NCI-H2081 (cell line): ENCODE data around the gene EFNA3.

Source experiments
- DNase-seq, 2 experiments: peaks; one replicate each; lab custom pipeline; 2025; lab: John Stamatoyannopoulos, UW

EFNA3 gene

DNA sequence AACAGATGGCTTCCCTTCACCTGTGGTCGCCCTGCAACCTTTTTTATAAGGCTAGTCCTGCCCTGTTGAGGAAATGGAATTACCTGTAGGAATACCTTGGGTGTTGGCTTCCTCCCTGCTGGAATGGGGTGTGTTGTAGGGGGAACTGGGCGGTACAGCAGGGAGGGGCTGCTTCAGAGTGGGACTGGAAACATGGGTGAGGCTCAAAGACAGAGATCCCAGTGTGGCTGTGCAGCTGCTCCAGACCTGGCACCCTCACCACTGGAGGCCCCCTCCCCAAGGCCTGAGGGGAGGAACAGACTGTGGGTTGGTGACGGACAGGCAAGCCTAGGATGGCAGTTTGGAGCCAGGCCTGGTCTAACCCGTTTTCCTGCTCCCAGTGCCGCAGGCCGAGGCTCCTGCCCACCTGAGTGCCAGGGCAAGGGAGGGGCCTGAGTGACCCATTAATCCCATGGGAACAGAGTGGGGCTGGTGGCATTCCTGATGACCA, 4.5 kb downstream of the EFNA3 start:
- no peak for DNase-seq

DNA sequence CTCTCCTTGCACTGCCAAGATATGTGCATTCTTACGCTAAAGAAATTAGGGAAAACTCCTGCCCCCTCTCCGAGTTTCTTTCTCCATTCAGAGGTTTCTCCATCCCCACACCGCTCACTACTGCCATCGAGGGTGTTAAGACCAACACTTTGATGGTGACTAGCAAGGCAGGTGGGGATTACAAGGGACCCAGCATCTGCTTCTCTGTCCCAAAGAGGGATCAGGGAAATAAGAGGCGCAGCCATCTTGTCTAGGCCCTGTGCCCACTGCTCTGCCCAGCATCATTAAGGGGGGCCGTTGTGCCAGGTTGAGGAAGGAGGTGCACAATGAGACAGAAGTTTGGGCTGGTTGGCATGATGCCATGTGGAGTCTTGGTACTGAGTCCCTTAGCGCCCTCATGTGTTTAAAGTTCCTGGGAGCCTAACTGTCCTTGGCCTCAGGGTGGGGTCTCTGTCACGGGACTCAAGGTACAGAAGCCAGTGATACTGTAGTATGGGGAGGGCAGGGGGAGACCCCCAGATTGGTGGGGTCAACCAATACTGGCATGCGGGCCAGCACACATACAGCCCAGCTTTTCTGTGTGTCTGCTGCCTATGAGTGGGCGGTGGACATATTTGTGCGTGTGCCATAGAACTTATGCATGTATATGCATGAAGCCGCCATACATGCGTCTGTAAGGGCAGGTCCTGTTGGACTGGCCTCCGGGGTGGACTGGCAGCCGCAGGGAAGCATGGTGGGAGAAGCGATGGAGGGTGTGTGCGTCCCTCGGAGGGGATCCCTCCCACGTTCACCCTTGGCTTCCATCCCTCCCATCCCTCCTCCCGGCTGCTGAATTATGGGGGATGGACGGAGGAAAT, 5.5 kb downstream of the EFNA3 start:
- DNase-seq: peak; percentile 30 to 69

DNA sequence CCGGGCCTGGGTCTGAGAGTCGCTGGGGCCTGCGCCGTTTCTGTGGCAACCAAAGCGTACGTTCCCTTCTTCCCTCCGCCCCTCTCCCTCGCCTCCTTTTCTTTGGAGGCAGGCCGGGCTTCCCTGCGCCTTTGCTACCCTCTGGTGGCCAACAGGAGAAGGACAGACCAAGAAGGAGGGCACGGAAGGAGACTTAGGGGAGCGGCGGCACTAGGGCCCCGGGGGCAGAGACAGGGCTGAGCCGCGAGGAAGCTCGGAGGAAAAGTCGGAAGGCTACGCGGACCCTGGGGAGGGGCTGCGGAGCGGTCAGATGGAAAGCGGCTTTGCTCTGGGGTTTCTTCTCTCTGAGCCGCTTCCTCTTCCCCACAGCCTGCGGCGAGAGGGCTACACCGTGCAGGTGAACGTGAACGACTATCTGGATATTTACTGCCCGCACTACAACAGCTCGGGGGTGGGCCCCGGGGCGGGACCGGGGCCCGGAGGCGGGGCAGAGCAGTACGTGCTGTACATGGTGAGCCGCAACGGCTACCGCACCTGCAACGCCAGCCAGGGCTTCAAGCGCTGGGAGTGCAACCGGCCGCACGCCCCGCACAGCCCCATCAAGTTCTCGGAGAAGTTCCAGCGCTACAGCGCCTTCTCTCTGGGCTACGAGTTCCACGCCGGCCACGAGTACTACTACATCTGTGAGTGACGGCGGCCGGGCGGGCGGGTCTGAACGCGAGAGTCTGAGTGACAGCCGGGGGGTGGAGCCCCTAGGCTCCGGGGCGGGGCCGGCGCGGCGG, 6.3 kb downstream of the EFNA3 start:
- peak; percentile 95 to 97 for DNase-seq

DNA sequence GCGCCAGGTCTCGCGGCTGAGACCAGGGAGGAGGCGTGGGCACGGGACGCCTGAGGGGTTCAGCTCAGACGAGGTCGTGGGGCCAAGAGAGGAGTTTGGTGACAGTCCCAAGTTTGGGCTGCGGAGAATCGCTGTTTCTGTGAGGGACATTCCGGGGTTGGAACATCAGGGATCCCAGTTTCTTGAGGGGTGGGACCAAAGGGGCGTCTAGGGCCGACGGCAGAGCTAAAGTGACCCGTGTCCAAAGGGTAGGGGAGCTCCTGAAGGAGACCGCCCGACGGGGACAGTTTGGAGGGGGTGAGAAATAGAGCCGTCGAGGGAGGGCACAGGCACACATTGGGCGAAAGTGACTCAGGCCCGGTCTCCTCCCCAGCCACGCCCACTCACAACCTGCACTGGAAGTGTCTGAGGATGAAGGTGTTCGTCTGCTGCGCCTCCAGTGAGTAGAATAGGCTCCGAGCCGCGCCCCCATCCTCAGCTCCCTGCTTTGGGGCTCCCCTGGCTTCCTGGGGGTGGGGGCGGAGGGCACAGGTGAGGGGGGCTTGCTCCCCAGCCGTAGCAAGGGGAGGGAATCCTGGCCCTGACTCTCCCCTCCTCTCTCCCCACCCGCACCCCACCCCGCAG, 7.0 kb downstream of the EFNA3 start:
- DNase-seq: peak in 1 of 2 experiments; percentile 48

DNA sequence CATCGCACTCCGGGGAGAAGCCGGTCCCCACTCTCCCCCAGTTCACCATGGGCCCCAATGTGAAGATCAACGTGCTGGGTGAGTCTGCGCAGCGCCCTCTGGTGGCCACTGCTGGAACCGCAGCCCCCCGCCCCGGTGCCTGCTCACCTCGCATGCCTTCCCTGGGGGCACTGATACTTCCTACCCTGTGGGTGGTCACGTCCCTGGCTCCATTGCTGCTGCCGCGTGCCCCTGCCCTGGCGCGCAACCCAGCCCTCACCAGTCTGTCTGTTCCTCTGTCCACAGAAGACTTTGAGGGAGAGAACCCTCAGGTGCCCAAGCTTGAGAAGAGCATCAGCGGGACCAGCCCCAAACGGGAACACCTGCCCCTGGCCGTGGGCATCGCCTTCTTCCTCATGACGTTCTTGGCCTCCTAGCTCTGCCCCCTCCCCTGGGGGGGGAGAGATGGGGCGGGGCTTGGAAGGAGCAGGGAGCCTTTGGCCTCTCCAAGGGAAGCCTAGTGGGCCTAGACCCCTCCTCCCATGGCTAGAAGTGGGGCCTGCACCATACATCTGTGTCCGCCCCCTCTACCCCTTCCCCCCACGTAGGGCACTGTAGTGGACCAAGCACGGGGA, 7.6 kb downstream of the EFNA3 start:
- peak; percentile 77 to 78 for DNase-seq

GRCh38 chr1:155086856-155087535, 8.4 kb downstream of the EFNA3 start:
- DNase-seq: no peak

DNA sequence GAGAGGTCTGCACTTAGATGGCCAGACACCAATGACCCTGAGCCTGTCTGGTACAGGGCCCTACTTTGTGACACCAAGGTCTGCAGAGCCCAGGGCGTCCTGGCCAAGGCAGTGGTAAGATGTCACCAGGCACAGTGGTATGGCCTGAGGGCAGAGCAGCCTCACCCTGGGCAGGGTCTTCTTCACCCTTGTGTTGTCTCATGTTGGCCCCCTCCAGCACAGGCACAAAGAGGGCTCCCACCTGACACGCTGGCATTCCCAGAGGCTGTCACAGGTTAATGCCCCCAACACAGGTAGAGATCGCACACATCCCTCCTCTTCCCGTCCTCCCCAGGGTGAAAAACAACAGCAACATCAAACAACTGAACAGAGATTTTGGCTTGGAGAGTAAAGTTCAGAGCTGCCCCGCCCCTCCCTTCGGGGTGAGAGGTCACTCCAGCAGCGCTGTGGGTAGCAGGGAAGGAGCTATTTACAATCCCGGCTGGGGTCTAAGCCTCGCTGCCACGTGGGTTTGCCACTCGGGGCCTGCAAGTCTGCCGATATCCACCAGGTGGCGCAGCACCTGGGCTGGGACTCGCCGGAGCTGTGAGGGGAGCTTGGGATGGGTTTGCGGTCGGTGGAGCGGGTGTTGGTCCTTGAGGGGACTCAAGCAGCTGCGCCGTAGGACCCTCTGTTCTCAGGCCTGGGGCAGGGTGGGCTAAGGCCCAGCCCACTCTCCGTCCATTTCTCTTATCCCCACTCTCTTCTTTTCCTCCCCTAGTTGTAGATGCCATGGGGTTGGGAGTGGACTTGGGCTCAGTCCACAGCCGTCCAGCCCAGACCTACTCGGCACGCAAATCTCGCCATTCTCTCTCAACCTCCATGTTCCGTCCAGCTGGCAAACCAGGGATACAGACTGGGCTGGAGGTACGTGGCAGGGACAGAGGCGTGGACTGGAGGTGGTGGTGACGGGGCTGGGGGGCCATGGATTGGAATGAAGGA, 12.7 kb downstream of the EFNA3 start:
- peak; percentile 85 to 86 for DNase-seq

DNA sequence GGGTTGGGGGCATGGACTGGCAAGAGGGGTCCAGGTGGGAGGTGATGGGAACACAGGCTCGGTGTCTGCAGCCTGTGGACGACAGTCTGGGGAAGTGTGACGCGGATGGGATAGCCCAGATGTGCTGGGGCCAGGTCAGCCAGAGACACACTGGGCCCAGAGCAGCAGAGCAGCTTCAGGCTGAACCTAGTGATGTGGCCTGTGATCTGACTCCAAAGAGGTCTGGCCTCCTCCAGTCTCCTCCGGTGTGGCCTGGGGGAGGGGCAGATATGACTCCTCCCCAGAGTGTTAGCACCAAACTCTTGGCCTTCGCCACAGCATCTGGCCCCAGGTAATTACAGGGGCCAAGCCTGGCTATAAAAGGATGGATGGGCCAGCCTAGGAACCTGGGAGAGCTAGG, 13.5 kb downstream of the EFNA3 start:
- no peak for DNase-seq

DNA sequence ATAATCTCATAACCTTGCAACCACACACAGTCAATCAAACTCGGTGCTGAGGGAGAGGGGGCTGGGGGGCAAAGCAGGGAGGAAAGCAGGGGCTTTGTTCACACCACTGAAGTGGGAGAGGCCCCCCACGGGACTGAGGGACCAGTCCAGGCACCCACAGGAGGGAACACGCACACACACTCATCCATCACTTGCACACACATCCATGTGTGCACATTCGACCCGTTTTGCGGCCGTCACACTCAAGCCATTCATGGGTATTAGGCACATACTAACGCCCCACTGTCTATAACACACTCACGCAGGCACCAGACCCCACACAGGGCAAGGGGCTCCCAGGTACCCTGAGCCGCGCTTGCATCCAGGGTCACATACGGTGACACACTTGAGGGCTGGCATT, 14.0 kb downstream of the EFNA3 start:
- no peak for DNase-seq

GRCh38 chr1:155093911-155094621, 15.4 kb downstream of the EFNA3 start:
- peak; percentile 40 to 65 for DNase-seq

DNA sequence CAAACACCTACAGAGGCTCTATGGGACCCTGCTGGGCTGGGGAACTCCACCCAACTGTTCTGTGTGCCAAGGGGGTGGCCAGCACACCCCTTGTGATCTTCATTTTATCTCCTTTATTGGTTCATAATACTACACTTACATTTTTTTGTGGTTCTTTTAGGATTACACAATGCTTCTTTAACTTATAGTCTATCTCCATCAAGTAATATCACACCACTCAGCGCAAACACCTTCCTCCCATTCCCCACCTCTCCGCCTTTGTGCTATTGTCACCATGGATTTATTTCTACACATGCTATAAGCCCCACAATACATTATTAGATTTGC, 15.9 kb downstream of the EFNA3 start:
- DNase-seq: no peak

GRCh38 chr1:155099331-155099730, 20.7 kb downstream of the EFNA3 start:
- no peak for DNase-seq

DNA sequence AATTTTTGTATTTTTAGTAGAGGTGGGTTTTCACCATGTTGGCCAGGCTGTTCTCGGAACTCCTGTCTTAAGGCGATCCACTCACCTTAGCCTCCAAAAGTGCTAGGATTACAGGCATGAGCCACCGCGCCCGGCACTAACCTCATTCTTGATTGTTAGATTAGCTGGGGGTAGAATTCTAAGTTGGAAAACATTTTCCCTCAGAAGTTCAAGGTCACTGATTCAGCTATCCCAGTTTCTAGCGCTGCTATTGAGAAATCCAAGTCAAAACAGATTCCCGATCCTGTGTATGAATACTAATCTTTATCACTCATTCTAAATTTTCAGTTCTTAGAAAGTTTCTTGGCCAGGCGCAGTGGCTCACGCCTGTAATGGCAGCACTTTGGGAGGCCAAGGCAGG, 24.7 kb downstream of the EFNA3 start:
- DNase-seq: no peak

- DNase-seq: no peak
Measured at GRCh38 chr1:155104605-155105534, 26.2 kb downstream of the EFNA3 start.

DNA sequence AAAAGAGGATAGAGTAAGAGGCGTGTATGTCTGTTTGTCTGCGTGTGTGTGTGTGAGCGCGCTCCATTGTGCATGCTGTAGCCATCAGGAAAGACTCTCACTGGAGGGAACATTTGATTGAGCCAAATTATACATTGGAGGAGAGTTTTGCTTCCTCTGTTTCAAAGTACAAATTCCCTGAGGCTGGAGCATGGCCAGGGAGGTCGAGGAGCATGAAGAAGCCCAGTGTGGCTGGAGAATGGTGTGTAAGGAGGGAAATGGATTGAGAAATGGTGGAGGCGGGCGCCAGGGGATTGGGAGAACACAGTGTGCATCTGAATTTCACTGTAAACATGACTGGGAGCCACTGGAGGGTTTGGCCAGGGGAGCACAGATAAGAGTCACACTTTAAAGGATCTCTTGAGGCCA, 27.0 kb downstream of the EFNA3 start:
- DNase-seq: no peak

GRCh38 chr1:155106862-155107261, 28.2 kb downstream of the EFNA3 start:
- DNase-seq: no peak

DNA sequence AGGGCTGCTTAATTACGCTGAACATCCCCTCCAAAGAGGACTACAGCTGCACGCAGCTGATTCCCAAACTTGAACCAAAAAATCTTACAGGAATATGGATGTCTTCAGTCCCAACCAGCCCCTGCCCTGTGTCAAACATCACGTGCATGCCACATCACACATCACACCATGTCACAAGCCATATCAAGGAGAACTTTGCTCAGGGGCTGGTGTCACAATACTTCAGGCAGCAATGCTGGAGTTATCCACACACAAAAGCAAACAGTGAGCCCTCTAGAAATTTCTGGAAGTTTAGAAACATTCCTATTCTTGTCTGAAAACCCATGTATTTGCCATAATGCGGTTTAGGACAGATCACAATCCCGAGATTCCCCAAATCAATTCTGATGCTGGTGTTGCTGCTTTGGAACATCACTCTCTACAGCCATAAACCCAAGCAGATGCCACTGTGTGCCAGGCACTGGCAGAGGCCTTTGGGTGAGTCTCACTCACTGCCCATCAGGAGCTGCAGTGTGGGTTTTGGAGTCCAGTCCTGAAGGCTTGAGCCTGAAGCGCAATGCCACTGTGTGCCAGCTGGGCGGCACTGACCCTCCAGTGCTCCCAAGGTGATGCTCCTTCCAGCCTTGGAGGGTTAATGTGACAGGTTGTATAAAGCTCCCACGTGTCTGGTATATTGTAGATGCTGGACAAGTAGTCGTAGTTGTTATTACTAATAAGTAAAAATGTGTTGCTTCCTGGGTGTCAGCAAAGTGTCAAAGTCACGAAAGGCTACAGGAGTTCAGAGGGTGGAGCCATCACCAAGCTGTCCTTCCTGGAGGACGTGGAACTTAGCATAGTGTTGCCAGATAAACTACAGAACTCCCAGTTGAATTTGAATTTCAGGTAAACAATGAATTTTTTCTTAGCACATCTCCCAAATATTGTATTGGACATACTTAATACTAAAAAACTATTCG, 28.9 kb downstream of the EFNA3 start:
- no peak for DNase-seq

GRCh38 chr1:155108296-155108695, 29.7 kb downstream of the EFNA3 start:
- DNase-seq: no peak
